Measurements from ENCODE around the gene PPP1R11.
A peak's percentile ranks its signal among the peaks of the same experiment; 100 is the strongest.

The PPP1R11 gene

DNA sequence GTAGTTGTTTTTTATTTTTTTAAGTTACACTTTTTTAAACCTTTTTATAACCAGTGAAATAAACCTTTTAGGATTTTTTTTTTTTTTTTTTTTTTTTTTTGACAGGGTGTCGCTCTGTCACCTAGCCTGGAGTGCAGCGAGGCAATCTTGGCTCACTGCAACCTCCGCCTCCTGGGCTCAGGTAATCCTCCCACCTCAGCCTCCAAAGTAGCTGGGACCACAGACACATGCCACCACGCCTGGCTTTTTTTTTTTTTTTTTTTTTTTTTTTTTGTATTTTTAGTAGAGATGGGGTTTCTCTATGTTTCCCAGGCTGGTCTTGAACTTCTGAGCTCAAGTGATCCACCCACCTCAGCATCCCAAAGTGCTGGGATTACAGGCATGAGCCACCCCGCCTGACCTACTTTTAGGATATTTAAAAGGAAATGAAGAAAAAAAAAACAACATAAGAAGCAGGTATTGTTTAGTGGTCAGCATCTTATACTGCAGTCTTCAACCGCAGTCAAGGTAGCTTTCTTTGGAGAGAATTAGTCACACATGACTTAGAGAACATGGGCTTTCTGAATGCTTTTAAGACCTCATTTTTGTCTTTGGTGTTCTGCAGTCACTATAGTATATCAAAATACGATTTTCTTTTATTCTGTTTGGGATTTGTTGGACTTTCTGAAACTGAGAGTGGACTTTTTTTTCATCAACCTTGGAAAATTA, 4.4 kb upstream of the PPP1R11 start:
- DNase-seq: no peak

DNA sequence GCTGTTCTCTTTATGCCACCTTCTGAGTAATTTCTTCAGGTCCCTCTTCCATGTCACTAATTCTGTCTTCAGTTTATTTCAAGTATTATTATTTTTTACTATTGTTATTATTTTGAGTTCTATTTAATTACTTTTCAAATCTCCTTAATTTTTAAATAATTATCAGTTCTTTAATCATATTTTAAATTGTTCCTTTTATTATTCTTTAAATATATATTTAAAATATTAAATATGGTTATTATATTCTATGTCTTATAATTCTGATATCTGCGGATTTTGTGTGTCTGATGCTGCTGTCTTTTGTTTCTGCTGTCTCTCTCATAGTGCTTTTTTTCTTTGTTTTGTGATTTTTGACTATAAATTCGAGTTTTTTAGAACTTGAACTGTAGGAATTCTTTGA, 3.7 kb upstream of the PPP1R11 start:
- no peak for DNase-seq

DNA sequence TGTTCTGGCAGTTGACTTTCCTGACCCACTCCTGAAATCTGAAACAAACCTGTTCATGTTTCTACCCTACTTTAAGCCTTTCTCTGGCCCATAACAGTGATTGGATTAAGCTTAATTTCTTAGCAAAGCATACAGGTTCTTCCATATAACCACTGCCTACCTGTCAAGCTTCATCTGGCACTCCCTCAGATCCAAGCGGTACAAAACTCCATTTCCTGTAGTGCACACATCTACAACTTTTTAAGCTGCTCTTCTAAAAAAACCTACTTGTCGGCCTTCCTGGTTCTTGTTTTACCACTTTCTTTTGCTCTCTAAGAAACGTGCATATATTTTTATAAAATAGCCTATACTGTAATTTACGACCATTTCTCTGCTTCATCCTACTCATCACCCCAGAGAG, 916 bp upstream of the PPP1R11 start:
- no peak for DNase-seq

DNA sequence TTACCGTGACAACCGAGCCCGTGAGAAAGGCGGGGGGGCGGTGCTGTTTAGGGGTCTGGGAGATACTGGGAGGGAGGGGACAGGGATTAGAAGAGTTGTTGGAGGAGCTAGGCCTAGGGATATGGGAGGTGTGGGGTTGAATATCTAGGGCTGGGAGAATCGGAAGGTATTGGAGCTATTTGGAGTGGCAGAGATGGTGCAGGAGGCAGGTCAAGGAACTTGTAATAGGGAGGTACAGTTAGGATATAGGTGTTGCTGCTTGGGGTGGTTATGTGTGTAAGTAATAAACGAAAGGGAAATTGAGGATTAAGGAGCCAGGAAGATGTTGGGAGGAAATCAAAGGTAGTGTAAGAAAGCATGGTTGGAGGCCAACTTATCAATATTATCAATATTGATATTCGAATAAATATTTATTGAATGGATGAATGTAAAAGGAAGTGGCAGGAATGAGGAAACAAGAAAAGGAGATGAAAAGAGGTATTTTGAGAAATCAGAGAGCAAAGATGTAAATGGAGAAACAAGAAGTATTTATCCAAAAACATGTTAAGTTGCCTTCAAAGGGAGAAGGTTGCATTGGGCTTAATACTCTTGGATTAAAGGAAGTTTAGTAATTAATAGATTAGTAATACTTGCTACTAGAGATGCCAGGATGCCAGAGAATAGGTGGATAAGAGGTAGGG, 602 bp downstream of the PPP1R11 start:
- no peak for DNase-seq

DNA sequence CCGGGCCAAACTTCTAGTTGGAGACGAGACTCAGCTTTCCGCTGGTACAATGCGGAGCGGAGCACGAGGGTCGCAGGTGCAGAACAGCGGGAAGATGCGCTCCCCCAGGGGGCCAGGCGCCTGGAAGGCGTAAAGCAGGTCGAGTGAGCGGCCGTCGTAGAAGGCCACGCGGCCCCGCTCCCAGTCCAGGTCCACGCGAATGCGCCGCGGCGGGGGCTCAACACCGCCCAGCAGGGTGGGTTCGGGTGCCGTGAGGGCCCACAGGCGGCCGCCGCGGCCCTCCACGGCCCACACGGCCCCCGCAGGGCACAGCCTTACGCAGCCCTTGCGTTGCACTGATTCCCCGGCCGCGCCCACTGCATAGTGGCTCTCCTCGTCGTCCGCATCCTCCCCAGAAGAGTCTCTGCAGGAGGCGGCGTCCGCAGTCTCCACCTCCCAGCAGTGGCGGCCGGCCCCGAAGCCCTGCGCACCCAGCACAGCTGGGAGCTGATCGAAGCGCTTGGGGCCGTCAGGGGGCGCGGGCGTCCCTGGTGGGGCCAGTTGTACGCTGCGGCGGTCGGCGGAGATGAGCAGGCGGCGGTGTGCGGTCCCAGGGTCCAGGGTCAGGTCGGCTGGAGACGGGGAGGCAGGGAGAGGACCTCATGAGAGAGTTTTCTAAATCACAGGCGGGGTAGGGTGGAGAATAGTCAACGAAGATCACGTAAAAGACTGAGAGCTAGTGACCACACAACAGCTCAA, 4.3 kb downstream of the PPP1R11 start:
- DNase-seq: peak; percentile 42

DNA sequence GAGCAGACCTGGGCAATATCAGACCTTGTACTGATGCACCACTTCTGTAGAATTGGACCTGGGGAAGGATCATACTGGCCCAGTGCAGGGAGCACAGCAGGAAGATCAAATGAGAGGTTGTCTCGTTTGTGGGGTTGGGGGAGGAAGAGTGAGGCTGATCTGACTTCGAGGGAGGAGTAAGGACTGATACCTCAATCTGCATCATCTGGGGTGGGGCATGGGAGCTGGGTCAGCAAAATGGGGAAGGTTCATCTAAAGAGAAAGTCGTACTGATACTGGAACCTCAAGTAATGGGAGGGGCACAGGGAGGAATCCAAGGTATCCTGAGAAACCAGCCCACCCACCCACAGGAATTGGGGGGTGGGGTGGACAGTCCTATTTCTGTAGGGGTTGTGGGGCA, 4.9 kb downstream of the PPP1R11 start:
- DNase-seq: no peak

DNA sequence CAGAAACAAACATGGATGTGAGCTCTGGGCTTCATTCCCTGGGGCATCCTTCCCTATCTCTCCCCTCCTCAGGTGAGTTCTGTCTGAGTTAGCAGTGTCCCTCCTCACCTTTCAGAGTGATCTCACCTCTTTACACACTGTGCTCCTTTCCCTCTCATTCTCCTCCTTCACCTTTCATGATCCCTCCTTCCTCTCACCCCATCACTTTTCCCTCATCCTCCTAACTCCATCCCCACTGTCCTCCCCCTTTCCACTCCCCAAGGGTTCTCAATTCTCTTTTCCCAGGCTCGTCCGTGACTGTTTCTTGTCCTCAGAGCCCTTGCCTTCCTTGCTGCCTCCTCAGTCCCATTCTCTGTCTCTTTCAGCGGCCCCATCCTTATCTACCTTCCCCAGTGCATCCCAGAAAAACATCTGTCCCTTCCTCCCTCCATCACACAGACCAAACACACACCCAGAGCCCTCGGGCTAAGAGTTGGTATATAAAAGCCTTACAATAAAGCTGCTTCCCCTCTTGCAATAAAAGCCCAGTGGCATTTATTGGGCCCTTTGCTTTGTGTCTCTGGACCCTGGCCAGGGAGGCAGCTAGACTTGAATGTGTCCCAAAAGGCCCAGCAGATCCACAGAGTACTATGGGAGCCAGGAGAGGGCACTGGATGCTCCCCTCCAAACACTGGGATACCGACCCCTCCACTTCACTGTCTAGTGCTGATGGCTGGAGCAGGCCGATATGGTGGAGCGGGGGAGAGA, 6.7 kb downstream of the PPP1R11 start:
- DNase-seq: no peak

DNA sequence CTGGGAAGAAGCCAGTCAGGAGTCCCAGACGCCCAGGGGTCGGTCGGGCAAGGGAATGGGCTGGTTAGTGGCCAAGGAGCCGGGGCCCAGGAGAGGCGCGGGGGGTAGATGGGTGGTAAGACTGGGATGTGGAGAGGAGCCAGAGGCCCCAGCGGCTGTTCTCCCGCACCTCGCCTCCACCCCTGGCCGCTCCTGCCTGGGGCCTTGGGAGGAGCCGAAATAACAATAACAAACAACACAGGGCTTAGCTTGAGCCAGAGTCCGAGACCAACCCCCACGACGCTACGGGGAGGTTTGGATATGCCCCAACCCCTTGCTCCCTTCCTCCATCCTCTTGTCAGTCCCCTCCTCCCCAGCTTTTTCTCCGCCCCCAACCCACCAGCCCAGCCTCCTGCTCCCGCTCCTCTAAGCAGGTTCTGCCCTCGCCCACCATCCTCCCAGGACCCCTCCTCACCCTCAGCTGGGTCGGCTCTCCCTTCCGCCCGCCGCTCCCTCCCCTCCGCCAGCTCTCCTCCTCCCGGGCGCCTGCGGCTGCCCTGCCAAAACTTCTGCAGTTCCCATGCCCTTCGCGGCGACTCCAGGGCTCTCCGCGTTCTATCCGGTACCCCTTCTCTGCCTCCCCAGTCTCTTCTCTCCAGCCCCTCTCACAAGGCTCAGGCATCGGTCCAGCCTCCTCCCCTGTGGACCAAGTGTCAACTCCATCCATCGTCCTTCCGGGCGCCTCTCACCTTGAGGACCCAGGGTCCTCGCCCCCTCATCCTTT, 7.5 kb downstream of the PPP1R11 start:
- no peak for DNase-seq

DNA sequence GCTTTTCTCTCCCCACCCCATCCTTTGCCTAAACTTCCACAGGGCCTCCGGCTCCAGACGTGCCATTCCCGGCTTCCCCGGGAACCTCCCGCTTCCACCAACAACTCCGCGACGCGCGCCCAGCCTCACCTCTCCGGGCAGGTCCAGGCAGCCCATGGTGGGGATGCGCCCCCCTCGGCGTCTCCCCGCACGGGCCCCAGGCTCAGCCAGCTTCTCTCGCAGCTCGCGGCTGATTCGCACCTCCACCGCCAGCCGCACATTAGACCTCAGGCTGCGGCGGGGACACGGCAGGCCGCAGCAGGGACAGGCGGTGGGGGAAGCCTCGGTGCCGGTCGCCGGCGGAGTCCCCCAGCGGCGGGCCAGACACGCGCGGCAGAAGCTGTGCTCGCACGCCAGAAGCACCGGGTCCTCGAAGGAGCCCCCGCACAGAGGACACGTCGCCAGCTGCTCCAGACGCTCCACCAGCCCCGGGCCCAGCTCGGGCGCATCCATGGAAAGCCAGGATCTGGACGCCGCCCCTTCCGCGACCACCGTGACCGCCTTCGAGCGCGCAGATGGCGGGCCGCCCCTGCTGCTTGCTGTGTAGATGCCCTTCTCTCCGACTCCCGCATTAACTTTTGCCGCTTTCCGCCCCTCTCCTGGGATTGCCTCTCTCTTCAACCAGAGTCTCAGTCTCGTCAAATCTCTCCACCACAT, 8.2 kb downstream of the PPP1R11 start, which contains the start of gene RNF39:
TSS of gene RNF39 (minus strand) at position 676 of the 696 bp plus-strand sequence. CDS start at position 492, 184 bp downstream.
- DNase-seq: no peak

DNA sequence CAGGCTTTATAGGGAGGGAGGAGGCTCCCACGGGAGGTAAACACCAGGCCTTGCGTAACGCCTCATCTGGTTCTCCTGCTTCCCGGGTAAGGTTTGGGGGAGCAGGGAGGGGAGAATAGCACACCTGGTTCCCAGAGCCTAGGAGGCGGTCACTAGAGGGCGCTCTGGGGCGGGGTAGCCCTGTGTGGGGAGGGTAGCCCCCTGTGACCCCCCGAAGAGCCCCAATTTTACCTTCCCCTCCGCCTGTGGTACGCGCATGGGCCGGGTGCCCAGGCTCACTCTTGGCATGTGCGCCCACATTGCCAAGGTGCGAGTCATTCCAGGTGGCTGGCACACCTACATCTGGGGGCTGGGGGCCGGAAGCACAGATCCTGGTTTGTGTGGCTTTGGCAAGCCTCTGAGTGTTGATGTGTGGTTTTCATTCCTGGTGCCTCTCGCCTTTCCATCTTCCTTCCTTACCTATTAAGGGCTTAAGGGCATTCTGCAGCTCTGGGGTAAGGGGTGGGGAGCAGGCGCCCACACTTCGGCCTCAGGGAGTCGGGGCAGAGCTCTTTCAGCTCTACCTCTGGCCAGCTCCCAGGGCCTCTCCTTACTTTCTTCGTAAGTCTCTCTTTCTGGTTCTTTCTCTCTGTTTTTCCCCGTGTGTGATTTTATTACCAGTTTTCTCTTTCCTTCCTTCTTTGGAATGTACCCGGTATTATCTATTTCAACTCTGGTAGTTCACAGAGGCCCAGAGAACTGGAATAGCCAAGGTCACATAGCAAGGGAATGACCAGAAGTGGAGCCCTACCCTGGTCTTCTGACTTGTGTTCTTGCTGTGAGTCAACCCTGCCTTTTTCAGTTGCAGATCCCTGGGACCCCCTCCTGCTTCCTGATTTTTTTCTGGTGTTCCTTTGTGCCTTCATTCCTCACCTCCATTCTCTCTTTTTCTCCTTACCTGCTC, 9.1 kb downstream of the PPP1R11 start:
- no peak for DNase-seq

DNA sequence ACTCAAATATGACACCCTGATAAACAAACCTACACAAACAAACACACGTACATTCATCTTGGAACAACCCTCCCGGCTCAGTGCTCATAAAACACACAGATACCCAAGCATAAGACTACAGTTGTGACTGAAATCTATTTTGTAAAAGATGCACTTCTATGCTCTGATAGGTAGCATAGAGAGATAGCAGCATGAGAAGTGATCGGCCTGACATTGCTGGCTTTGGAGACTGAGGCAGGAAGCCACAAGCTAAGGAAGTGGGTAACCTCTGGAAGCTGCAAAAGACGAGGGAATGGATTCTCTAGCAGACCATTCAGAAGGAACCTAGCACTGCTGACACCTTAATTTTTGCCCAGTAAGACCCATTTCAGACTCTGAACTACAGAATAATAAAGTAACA, 10.2 kb downstream of the PPP1R11 start:
- DNase-seq: no peak

DNA sequence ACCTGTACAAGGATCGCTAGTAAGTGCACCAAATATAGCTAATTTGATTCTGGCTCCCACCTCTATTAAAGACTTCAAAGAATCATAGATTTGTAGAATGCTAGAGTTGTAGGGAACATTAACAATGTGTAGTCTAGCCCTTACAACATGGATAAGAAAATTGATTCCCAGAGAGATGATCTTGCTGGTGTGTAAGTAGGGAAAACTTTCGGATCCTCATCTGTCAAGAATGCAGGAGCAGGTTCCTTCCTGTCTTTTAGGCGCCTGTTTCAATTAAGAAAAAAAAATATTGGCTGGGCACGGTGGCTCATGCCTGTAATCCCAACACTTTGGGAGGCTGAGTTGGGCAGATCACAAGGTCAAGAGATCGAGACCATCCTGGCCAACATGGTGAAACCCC, 20.9 kb downstream of the PPP1R11 start:
- DNase-seq: no peak

DNA sequence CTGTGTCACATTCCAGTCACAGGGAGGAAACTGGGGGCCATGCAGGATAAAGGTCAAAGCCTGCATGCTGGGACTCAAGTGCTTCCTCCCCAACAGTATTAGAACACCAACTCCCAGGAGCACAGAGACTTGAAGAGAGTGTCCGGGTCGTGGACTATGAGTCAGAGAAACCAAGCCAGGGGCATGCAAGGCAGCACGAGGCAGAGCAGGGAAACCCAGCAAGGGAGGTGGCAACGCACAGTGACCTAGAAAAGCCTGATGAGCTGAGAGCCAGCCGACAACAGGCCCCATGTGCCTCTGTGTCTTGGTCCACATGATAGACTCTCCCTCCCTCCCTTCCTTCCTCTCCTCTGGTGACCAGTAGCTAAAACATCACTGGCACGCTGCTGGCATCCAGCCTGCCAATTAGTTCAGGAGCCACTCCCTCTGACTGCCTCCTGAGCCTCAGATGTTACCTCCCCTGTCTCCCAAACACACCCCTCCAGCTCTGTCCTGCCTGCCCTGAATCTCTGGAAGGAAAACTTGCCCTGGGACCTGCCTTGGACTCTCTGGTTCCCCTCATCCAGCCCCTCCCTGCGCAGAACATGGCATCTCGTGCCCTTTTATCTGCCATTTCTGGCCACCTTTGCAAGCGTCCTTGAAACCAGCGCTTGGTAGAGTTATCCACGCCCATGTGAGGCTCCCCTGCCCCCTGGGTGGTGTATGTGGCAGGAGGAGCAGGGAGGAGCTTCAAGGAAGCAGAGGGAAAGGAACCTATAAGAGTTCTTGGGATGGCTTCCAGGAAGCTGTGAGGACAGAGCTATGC, 24.8 kb downstream of the PPP1R11 start:
- DNase-seq: peak; percentile 66

DNA sequence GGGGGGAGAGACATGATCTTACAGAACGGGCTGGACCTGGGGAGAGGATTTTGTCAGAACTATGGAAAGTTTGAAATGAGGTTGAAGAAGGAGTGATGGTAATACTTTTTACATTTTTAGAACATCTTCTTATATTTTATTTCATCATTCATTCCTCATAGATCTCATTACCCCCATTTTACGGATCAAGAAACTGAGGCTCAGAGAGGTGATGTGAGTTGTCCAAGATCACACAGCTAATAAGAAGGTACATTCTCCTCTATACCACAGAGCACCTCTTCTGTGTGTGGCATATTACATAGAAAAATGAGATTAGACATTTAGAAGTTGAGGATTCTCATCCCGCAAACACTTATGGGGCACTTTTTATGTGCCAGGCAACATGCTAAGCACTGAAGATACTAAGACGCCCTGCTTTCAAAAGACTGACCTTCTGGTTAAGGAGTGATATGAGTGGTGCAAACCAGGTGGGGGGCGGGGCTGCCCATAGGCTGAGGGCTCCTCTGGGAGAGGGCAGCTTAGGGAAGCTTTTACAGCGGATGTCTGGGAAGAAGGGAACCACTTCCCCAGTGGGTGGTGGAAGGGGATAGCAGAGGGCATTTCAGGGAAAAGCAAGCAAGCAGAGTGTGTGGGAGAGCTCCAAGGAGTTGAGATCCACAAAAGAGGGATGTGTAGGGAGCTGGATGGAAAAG, 26.0 kb downstream of the PPP1R11 start:
- DNase-seq: no peak

DNA sequence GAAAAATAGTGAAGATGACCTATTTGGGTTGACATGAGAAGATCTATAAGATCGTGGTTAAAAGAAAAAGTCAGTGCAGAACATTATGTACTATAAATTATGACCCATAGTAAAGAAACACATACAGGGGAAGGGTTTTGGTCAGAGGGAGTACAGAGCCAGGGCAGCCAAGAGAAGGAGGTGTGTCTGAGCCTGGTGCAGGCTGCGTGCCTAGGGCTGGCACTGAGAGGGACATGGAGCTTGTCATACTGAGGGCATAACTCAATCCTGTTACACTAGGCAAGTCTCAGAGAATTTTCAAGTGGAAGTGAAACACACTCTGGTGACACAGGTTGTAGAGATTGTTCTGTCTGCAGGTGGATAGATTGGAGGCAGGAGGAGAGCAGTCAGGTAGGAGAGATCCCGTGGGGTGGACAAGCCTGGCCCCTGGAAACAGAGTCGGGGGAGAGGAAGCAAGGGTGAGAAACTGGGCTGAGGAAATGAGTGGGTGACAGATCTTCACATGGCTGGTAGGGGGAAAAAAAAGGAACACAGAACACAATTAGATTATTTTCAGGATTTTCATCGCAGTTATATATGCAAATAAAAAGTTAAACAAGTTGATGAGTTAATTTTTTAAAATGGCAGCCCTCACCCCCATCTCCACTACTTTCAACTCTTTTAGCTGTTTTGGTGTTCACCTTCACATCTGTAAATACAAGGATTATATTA, 27.1 kb downstream of the PPP1R11 start:
- no peak for DNase-seq

DNA sequence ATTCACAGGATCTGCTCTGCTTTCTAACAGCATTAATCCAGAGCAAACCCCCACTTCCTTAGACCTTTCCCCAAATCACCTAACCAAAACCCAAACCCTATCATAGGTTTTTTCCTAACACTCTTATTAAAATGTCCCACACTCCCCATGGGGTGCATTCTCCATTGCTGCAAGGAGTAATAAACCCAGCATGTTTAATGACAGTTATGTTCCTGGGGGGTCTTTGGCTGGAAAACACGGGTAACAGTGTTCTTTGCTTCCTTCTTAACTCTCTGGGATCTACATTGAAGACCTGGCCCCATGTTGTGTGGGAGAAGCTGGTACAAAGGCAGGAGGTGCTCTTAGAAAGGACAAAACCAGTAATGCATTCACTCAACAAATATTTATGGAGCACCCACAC, 29.8 kb downstream of the PPP1R11 start:
- no peak for DNase-seq

DNA sequence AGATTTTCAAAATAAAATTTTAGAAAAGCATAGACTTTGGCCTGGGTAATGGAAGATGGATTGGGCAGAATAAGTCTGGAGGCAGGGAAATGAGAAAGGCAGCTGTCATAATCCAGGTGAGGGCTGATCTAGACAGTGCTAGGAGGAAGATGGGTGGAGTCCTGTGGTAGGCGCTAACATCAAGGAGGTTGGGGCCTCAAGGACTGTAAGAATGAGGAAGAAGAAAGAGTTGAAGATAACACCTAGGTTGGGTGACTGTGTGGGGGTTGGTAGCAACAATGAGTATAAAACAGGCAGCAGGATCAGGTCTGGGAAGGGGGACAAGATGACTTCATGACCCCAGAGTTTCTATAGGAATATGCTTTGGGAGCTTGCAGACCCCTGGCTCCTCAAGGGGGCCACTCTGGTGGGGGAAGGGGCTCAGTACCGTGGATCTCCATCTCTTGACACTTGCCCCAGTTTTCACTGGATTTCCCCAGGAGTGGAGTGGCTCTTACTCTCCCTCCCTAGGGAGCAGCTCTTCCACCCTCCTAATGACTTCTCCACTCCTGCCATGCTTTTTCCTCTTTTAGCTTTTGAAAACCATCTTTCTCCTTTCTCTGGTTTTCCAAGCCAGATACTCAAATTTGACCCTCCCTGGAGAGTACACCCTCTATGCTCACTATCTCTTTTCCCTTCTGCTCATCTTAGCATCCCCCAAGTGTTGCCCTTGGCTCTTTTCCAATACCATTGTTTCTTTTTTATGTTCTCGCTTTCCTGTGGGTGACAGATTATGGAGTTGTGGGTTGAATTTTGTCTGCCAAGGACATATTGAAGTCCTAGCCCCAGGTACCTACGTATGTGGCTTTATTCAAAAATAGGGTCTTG, 31.1 kb downstream of the PPP1R11 start:
- DNase-seq: no peak
